ENCODE data around the gene KAZN.

GRCh38 chr1:14725695-14726094 is 127.2 kb downstream of the KAZN start:
- TF ChIP-seq POLR2AphosphoS5 (IDR thresholded peaks at IDR 0.05) (no peak), CTCF (IDR thresholded peaks at IDR 0.05; ENCODE audit: poor library complexity, severe bottlenecking) (no peak), EZH2 (IDR thresholded peaks at IDR 0.05; ENCODE audit: borderline replicate concordance, insufficient read depth, low read length, poor library complexity, severe bottlenecking) (no peak), EP300 (conservative IDR thresholded peaks at IDR 0.05; ENCODE audit: poor library complexity, severe bottlenecking) (no peak)
